GM18517 (cell line): ENCODE measurements around the gene SLC20A1.
"Not testable (repeated sequence)": the region's sequence is repeated elsewhere in the genome, so short reads cannot be mapped to it uniquely, and the experiment has no call there.

Source experiments
- ATAC-seq: cut with Tn5 transposase; IDR thresholded peaks from one replicate; pipeline ENCODE4 v1.9.1; 2021; ENCODE audit warnings: mild to moderate bottlenecking, moderate library complexity; ENCODE audit not compliant: unreplicated experiment

The SLC20A1 gene

DNA sequence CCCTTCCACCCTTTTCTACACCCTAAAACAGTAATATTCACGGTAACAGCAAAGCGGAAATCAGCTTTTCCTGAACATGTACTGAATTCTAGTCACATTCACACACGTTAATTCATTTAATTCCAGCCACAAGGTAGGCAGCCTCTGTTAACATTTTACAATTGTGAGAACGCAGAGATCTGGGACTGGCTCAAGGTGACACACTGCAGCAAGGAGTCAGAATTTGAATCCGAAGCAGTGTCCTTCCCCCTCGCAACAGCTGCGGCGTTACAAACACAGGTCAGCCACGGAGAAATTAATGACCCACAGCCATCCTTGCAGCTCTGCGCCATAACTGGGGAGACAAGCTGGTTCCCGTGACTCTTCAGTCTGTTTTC is 818 bp upstream of the SLC20A1 start:
- ATAC-seq = no peak

GRCh38 chr2:112646102-112646719 is 472 bp downstream of the SLC20A1 start:
- ATAC-seq = peak; percentile 28

GRCh38 chr2:112646791-112647689 is 1.3 kb downstream of the SLC20A1 start:
- ATAC-seq = no peak

GRCh38 chr2:112648081-112648480 is 2.3 kb downstream of the SLC20A1 start:
- ATAC-seq = no peak

GRCh38 chr2:112656679-112657078 is 10.9 kb downstream of the SLC20A1 start:
- no peak for ATAC-seq

- ATAC-seq = no peak
These were observed 12.6 kb downstream of the SLC20A1 start for GRCh38 chr2:112658301-112658700.

- no peak for ATAC-seq
These were observed 13.3 kb downstream of the SLC20A1 start for GRCh38 chr2:112658839-112659667.

- no peak for ATAC-seq
These were observed 14.4 kb downstream of the SLC20A1 start for GRCh38 chr2:112660138-112660537.

DNA sequence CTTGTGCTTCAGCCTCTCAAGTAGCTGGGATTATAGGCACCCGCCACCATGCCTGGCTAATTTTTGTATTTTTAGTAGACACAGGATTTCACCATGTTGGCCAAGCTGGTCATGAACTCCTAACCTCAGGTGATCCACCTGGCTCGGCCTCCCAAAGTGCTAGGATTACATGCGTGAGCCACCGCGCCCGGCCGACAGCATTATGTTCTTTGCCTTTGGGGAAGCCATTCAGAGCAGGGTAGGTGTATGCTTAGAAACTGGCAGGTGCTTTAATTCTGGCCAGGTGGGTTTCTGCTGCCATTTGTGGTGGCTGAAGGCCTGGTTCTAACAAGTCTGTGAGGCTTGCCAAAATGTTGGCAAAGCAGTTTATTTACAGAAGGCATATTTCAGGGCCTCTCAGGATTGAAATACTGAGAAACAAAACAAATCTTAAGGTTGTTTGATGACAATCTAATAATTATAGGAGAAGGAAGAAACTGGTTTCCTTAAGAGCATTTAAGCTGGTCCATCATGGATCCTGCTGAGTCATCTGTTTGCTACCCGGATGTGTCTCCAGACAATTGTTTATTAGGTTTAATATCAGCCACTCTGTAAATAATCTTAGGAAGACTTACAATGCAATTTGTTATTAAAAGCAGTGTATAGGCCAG is 16.0 kb downstream of the SLC20A1 start:
- no peak for ATAC-seq

- no peak for ATAC-seq
These were observed 17.0 kb downstream of the SLC20A1 start for GRCh38 chr2:112662704-112663103.

GRCh38 chr2:112664689-112665088 is 18.9 kb downstream of the SLC20A1 start:
- ATAC-seq = no peak

DNA sequence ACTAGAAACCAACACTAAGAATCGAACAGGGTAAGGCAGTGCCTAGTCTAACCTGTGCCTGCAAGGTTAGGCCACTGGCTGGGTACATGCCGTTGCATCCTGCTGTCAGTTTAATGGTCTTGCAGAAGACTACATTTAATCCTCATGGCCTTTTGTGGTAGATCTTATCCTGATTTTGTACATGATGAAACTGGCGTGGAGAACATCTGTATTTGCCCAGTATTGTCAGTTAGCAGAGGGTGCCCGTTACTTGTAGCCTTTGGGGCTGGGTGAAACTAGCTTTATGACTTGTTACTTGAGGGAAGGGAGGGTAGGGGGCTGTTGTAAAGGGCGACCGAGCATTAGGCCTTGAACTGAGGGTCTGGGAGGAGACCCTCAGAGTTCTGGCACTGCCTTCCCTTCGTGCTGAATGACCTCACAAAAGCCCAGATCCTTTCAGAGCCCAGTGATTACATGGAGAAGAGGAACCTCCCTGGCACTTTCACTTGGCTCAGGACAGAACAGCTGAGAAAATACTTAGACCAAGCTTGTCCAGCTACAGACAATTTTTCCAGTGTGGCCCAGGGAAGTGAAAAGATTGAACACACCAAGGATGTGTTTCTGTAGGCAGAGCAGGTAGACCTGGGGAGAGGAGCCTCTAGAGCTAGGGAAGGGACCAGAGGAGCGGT is 19.5 kb downstream of the SLC20A1 start:
- ATAC-seq = no peak

- ATAC-seq = no peak
These were observed 21.0 kb downstream of the SLC20A1 start for GRCh38 chr2:112666761-112667122.

DNA sequence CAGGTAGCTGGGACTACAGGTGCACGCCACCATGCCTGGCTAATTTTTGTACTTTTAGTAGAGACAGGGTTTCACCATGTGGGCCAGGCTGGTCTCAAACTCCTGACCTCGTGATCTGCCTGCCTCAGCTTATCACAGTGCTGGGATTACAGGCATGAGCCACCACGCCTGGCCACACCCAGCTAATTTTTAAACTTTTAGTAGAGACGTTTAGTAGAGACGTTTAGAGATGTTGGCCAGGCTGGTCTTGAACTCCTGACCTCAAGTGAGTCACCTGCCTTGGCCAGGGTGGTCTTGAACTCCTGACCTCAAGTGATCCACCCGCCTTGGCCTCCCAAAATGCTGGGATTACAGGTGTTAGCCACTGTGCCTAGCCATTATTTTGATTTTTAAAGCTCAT is 21.8 kb downstream of the SLC20A1 start:
- ATAC-seq = not testable (repeated sequence)

DNA sequence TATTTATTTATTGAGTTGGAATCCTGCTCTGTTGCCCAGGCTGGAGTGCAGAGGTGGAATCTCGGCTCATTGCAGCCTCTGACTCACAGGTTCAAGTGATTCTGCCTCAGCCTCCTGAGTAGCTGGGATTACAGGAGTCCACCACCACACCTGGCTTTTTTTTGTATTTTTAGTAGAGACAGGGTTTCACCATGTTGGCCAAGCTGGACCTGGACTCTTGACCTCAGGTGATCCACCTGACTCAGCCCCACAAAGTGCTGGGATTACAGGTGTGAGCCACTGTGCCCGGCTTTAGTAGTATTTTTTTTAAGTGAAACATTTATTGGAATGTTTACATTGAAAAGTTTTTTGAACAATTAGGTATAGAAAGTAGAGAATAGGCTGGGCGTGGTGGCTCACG is 23.9 kb downstream of the SLC20A1 start:
- ATAC-seq = no peak

DNA sequence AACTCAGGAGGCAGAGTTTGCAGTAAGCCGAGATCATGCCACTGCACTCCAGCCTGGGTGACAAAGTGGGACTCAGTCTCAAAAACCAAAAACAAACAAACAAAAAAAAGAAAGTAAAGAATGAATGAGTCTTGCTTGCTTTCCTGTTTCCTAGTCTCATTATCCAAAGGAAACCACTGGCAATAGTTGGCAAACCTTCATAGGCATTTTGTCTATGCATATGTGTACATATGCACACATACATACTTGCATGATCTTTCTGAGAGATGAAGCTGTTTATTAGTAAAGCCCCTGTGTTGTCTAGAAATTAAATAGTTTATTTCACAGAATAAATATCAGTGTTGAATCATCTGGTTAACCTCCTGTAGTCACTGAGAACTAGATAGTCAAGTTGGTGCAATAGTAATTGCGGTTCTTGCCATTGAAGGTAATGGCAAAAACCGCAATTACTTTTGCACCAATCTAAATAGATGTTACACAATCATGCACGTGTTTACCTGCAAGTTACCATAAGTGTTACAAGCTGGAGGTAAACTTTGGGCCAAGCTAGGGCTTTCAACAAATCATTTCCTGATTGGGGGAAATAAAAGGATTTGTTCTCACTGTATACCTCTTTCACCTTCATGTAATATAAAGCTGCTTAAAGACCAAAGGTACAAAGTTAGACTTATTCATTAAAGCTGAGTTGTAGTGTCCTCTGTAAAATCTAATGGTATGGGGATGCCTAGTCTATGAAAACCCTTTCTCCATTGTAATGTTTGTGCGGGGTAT is 24.7 kb downstream of the SLC20A1 start:
- ATAC-seq = no peak

DNA sequence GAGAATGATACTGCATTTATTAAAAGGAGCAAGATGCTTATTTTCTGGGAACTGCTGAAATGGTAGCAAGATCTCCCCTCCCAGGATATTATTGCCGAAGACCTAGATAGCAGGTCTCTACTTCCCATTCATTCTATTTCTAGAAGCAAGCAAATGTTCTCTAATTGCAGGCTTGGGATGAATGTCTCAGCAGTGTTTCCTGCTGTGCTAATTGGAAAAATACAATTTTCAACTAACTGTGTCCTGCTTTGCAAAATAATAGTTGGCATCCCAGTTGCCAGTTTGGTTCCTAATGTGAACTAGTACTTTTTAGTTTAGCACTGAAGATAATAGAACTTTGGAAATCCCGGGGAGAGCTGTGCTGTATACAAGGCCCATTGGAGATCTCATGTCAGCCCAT is 26.1 kb downstream of the SLC20A1 start:
- ATAC-seq = no peak

DNA sequence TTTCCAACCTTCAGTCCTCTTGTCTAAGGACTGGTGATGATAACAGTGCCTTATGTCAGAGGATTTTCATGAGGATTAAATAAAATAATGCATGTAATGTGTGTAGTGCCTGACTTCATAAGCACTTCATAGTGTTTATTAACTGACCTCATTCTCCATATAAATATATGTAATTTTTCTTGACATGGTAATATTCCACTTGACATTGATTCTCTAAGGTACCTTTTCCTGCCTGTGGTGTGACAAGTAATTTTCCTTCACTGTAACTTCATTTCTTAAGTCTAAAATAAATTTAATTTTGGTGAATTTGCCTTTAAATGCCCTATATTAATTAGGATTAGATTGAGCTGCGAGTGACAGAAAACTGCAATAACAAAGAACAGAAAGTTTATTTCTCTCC is 27.3 kb downstream of the SLC20A1 start:
- ATAC-seq = no peak

DNA sequence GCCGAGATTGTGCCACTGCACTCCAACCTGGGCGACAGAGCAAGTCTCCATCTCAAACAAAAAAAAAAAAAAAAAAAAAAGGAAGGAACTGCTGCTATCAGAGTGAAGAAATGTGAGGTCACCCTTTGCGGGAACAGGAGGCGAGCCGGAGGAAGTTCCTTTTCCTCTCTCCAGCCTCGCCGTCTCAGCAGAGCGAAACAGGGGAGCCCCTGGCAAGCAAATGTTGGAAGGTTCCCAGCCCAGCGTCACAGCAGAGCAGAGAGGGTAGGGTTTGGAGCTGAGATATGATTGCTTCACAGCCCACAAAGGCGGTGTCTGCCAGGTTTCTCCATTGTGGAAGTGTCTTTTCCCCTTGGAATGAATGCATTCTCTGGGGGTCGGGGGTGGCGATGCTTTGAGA is 28.5 kb downstream of the SLC20A1 start:
- no peak for ATAC-seq

DNA sequence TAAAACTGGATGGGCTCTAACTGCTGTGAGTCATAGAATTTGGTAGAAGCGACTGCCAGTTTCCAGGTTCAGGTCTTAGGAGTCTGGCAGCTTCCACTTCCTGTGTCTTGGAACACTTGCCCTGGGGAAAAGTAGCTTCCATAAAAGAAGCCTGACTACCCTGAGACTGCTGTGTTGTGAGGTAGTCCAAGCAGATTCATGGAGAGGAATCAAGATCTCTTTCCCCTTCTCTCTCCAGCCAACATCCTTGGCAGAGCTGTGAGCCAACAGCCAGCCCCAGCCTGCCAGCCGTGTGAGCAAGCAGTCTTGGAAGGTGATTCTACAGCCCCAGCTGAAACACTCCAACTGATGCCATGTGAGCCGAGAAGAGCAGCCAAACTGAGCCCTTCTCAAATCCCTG is 33.7 kb downstream of the SLC20A1 start:
- ATAC-seq = no peak
